ENCODE measurements around the gene MTHFSD.
"Not testable (repeated sequence)": the region's sequence is repeated elsewhere in the genome, so short reads cannot be mapped to it uniquely, and the experiment has no call there.

MTHFSD gene, protein sequence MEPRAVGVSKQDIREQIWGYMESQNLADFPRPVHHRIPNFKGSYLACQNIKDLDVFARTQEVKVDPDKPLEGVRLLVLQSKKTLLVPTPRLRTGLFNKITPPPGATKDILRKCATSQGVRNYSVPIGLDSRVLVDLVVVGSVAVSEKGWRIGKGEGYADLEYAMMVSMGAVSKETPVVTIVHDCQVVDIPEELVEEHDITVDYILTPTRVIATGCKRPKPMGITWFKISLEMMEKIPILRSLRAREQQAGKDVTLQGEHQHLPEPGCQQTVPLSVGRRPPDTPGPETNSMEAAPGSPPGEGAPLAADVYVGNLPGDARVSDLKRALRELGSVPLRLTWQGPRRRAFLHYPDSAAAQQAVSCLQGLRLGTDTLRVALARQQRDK

DNA sequence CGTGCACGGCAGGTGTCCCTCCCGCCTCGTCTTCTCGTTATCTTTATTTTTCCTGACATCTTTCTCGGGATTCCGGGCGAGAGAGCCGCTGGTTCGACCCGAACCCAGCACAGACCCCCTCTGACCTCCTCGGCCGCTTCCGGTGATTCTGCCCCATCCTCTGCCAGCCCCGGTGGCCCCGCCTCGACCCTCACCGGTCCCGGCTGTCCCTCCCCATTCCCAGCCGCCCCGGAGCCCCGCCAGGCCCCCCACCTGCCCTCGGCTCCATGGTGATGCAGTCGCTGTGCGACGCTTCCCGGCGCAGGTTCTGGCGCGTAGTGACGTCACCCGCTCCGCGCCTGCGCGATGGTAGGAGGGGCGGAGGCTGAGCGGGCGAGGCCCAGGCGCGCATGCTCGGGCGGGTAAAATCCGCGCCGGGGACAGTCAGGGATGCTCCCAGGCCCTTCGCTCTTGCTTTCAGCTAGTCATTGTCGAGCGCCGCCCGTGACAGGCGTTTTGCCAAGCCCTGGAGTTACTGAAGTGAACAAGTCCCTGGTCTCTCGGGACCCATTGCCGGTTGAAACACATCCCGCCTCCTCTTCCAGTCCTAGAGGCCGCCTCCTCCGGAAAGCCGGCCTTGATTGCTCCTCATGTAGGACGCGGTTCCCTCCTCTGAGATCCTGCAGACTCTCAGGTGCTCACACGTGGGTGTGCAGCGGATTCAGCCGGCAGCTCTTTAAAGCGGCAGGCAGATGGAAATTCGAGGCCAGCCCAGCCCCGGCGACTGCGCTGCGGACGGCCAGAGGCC is at the start of gene MTHFSD:
Gene MTHFSD (minus strand): TSS at position 319 of the 787 bp plus-strand sequence. CDS start 51 bp downstream, at position 268.
- DNase-seq, result peak; percentile 97

GRCh38 chr16:86604436-86605193 is 49.6 kb upstream of the MTHFSD start:
- no peak for DNase-seq

- DNase-seq, result no peak
These were observed 47.5 kb upstream of the MTHFSD start for GRCh38 chr16:86602521-86602920.

GRCh38 chr16:86601356-86601755 is 46.3 kb upstream of the MTHFSD start:
- no peak for DNase-seq

- no peak for DNase-seq
These were observed 43.9 kb upstream of the MTHFSD start for GRCh38 chr16:86598607-86599565.

DNA sequence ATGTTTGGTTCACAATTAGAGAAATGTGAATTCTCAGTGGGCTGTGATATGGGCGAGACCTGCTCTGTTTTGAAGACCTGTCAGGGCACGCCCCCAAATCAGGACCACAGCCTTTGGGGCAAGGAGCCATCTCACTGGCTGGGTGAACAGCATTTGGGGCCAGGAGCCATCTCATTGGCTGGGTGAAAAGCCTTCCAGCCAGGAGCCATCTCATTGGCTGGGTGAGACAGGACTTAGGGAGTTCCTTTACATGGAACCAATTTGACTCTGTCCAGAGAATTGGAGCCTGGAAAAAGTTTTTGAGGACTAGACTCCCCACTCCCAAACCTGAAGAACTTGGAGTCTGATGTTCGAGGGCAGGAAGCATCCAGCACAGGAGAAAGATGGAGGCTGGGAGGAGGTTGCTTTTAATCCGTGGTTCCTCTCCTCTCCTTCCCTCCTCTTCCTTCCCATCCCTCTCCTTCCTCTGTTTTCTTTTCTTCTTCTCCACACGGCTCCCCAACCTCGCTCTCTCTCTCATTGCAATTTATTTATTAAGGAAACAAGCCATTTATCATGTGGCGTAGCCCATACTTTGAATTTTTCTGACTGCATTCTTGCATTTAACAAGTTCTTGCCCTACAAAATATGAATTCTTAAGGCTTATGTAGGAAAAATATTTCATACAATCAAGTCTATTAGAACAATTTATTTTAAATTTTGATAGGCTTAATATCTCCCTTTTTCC is 43.0 kb upstream of the MTHFSD start:
- no peak for DNase-seq

- no peak for DNase-seq
These were observed 42.3 kb upstream of the MTHFSD start for GRCh38 chr16:86597126-86597879.

GRCh38 chr16:86595983-86596605 is 41.1 kb upstream of the MTHFSD start:
- no peak for DNase-seq

- DNase-seq, result no peak
These were observed 39.7 kb upstream of the MTHFSD start for GRCh38 chr16:86594721-86595120.

DNA sequence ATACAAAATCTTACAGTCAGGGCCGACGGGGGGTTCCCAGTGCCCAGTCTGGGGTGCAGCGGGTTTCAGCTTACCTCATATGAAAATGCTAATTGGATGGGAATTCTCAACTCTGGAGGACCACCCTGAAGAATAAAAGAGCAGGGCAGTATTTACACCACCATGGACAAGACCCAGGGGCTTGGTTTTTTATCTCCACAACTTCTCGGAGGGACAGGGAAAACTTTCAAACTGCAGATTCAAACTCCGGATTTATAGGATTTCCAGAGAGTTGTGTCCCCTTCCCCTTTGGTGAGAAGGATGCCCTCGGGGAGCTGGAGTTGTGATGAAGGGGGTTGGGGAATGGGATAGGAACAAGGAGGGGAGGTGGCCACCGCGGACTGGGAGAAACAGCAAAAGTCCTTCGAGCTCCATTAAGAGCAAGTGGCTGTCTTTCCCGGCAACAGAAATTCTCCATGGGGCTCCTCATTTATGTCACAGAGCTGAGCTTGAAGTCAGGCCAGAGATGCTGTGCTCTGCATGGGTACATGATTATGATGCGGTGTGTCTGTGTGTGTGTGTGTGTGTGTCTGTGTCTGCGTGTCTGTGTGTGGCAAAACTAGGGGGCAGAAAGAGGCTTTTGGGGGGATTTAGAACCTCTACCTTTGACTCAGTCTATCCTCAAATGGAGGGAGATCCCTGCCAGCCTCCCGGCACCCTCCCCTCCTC is 39.0 kb upstream of the MTHFSD start:
- DNase-seq, result no peak

- no peak for DNase-seq
These were observed 36.2 kb upstream of the MTHFSD start for GRCh38 chr16:86591270-86591669.

DNA sequence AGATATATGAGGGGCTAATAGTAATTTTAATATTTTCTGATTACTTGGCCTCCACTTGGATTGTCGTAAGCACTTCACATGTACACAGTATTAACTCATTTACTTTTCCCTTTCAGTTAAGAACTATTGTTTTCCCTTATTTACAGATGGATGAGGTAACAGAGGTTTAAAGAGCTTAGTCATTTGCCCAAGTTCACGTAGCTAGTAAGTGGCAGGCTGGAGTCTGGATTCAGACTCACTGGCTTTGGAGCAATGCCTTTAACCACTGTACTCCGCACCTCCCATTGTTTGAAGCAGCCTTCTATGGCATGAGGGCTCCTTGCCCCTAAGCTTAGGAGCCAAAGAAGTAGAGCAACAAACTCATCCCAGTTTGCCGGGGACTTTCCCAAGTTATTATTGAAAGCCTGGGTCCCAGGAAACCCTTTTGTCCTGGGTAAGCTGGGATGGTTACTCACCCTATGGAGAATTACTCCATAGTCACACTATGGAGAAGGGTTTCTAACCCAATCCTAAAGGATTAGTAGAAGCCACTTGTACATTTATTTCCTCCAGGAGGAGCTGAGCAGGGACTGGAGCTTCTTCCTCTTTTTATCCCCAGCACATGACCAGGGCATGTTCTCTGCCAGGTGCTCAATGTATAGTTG is 35.6 kb upstream of the MTHFSD start:
- no peak for DNase-seq

DNA sequence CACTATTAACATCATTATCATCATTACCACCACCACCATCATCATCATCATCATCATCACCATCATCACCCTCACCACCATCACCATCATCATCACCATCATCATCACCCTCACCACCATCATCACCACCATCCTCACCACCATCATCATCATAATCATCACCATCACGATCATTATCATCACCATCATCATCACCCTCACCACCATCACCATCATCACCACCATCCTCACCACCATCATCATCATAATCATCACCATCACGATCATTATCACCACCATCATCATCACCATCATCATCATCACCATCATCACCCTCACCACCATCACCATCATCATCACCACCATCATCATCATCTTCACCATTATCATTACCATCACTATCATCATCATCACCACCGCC is 32.9 kb upstream of the MTHFSD start:
- DNase-seq, result not testable (repeated sequence)

GRCh38 chr16:86587487-86587886 is 32.5 kb upstream of the MTHFSD start:
- DNase-seq, result no peak

- no peak for DNase-seq
These were observed 31.0 kb upstream of the MTHFSD start for GRCh38 chr16:86585821-86586611.

GRCh38 chr16:86584726-86585721 is 30.0 kb upstream of the MTHFSD start:
- DNase-seq, result no peak

Data from femur (tissue), 1 donor.